Measurements from ENCODE around the gene LMBRD1.
"Not testable (repeated sequence)": the region's sequence is repeated elsewhere in the genome, so short reads cannot be mapped to it uniquely, and the experiment has no call there.

LMBRD1 gene

GRCh38 chr6:69796642-69797390 lies at the start of gene LMBRD1:
TSS of gene LMBRD1 (minus strand) at chr6:69797010. CDS start at chr6:69796881, 129 bp downstream.
- Histone ChIP-seq H3K27ac (ENCODE audit: low read length) (no peak within 1 kb of the TSS), H3K4me3 (ENCODE audit: low read length) (peak within 1 kb of the TSS; percentile 96; the same call in 1 of the 2 replicates), H3K4me1 (ENCODE audit: control insufficient read depth, insufficient read depth, low read length) (peaks cover under 1% of the 10 kb centered on the region; the same call in 1 of the 2 replicates), H3K36me3 (ENCODE audit: control insufficient read depth, insufficient read depth, low read length) (no peaks in the 10 kb centered on the region), H3K9me3 (ENCODE audit: control insufficient read depth, insufficient read depth, low read length) (no peaks in the 10 kb centered on the region), H3K27me3 (ENCODE audit: control insufficient read depth, insufficient read depth, low read length) (no peaks in the 10 kb centered on the region)
- WGBS (ENCODE audit: insufficient coverage, insufficient read length) = no CpG with 5 or more reads among the region's 39 CpGs
- DNase-seq (ENCODE audit: low read depth, low spot score) = peak; percentile 74

GRCh38 chr6:69846312-69846711 lies 49.5 kb upstream of the LMBRD1 start:
- no CpG with 5 or more reads among the region's 2 CpGs for WGBS (ENCODE audit: insufficient coverage, insufficient read length)
- no peak overlapping the region for H3K4me3 ChIP-seq (ENCODE audit: low read length)
- no peaks in the 10 kb centered on the region for H3K9me3 ChIP-seq (ENCODE audit: control insufficient read depth, insufficient read depth, low read length)
- no peak for DNase-seq (ENCODE audit: low read depth, low spot score)
- no peaks in the 10 kb centered on the region for H3K4me1 ChIP-seq (ENCODE audit: control insufficient read depth, insufficient read depth, low read length)
- no peak overlapping the region for H3K27ac ChIP-seq (ENCODE audit: low read length)
- no peaks in the 10 kb centered on the region for H3K27me3 ChIP-seq (ENCODE audit: control insufficient read depth, insufficient read depth, low read length)
- H3K36me3 ChIP-seq (ENCODE audit: control insufficient read depth, insufficient read depth, low read length) = no peaks in the 10 kb centered on the region

- Histone ChIP-seq H3K27me3 (ENCODE audit: control insufficient read depth, insufficient read depth, low read length) (no peaks in the 10 kb centered on the region), H3K27ac (ENCODE audit: low read length) (no peak overlapping the region), H3K9me3 (ENCODE audit: control insufficient read depth, insufficient read depth, low read length) (no peaks in the 10 kb centered on the region), H3K4me3 (ENCODE audit: low read length) (no peak overlapping the region), H3K36me3 (ENCODE audit: control insufficient read depth, insufficient read depth, low read length) (no peaks in the 10 kb centered on the region), H3K4me1 (ENCODE audit: control insufficient read depth, insufficient read depth, low read length) (no peaks in the 10 kb centered on the region)
- DNase-seq (ENCODE audit: low read depth, low spot score) = no peak
- WGBS (ENCODE audit: insufficient coverage, insufficient read length) = no CpG with 5 or more reads among the region's 1 CpG
Measured at GRCh38 chr6:69843189-69843588, 46.4 kb upstream of the LMBRD1 start.

GRCh38 chr6:69841862-69842261 lies 45.1 kb upstream of the LMBRD1 start:
- WGBS (ENCODE audit: insufficient coverage, insufficient read length) = no CpG with 5 or more reads among the region's 1 CpG
- Histone ChIP-seq H3K4me3 (ENCODE audit: low read length) (no peak overlapping the region), H3K4me1 (ENCODE audit: control insufficient read depth, insufficient read depth, low read length) (no peaks in the 10 kb centered on the region), H3K27me3 (ENCODE audit: control insufficient read depth, insufficient read depth, low read length) (no peaks in the 10 kb centered on the region), H3K9me3 (ENCODE audit: control insufficient read depth, insufficient read depth, low read length) (no peaks in the 10 kb centered on the region), H3K36me3 (ENCODE audit: control insufficient read depth, insufficient read depth, low read length) (no peaks in the 10 kb centered on the region), H3K27ac (ENCODE audit: low read length) (no peak overlapping the region)
- no peak for DNase-seq (ENCODE audit: low read depth, low spot score)

GRCh38 chr6:69835414-69836179 lies 38.8 kb upstream of the LMBRD1 start:
- DNase-seq (ENCODE audit: low read depth, low spot score) = peak; percentile 31

GRCh38 chr6:69832558-69832957 lies 35.7 kb upstream of the LMBRD1 start:
- no peaks in the 10 kb centered on the region for H3K36me3 ChIP-seq (ENCODE audit: control insufficient read depth, insufficient read depth, low read length)
- DNase-seq (ENCODE audit: low read depth, low spot score) = no peak
- no peaks in the 10 kb centered on the region for H3K27me3 ChIP-seq (ENCODE audit: control insufficient read depth, insufficient read depth, low read length)
- H3K4me3 ChIP-seq (ENCODE audit: low read length) = no peak overlapping the region
- no peaks in the 10 kb centered on the region for H3K4me1 ChIP-seq (ENCODE audit: control insufficient read depth, insufficient read depth, low read length)
- H3K9me3 ChIP-seq (ENCODE audit: control insufficient read depth, insufficient read depth, low read length) = no peaks in the 10 kb centered on the region
- no peak overlapping the region for H3K27ac ChIP-seq (ENCODE audit: low read length)

More at GRCh38 chr6:69835414-69836179, 38.8 kb upstream of the LMBRD1 start:
- no peaks in the 10 kb centered on the region for H3K4me1 ChIP-seq (ENCODE audit: control insufficient read depth, insufficient read depth, low read length)
- H3K4me3 ChIP-seq (ENCODE audit: low read length) = no peak overlapping the region
- no peaks in the 10 kb centered on the region for H3K9me3 ChIP-seq (ENCODE audit: control insufficient read depth, insufficient read depth, low read length)
- H3K27me3 ChIP-seq (ENCODE audit: control insufficient read depth, insufficient read depth, low read length) = no peaks in the 10 kb centered on the region
- no CpG with 5 or more reads among the region's 5 CpGs for WGBS (ENCODE audit: insufficient coverage, insufficient read length)
- no peak overlapping the region for H3K27ac ChIP-seq (ENCODE audit: low read length)
- H3K36me3 ChIP-seq (ENCODE audit: control insufficient read depth, insufficient read depth, low read length) = no peaks in the 10 kb centered on the region

GRCh38 chr6:69827276-69827893 lies 30.6 kb upstream of the LMBRD1 start:
- Histone ChIP-seq H3K4me1 (ENCODE audit: control insufficient read depth, insufficient read depth, low read length) (no peaks in the 10 kb centered on the region), H3K4me3 (ENCODE audit: low read length) (no peak overlapping the region), H3K36me3 (ENCODE audit: control insufficient read depth, insufficient read depth, low read length) (no peaks in the 10 kb centered on the region), H3K9me3 (ENCODE audit: control insufficient read depth, insufficient read depth, low read length) (no peaks in the 10 kb centered on the region), H3K27ac (ENCODE audit: low read length) (no peak overlapping the region), H3K27me3 (ENCODE audit: control insufficient read depth, insufficient read depth, low read length) (no peaks in the 10 kb centered on the region)
- no CpG with 5 or more reads among the region's 2 CpGs for WGBS (ENCODE audit: insufficient coverage, insufficient read length)
- no peak for DNase-seq (ENCODE audit: low read depth, low spot score)

GRCh38 chr6:69825904-69826303 lies 29.1 kb upstream of the LMBRD1 start:
- no peaks in the 10 kb centered on the region for H3K9me3 ChIP-seq (ENCODE audit: control insufficient read depth, insufficient read depth, low read length)
- WGBS (ENCODE audit: insufficient coverage, insufficient read length) = no CpG with 5 or more reads among the region's 1 CpG
- DNase-seq (ENCODE audit: low read depth, low spot score) = no peak
- no peaks in the 10 kb centered on the region for H3K27me3 ChIP-seq (ENCODE audit: control insufficient read depth, insufficient read depth, low read length)
- no peak overlapping the region for H3K4me3 ChIP-seq (ENCODE audit: low read length)
- H3K4me1 ChIP-seq (ENCODE audit: control insufficient read depth, insufficient read depth, low read length) = no peaks in the 10 kb centered on the region
- H3K36me3 ChIP-seq (ENCODE audit: control insufficient read depth, insufficient read depth, low read length) = no peaks in the 10 kb centered on the region
- H3K27ac ChIP-seq (ENCODE audit: low read length) = no peak overlapping the region

- not testable (repeated sequence) for H3K27me3 ChIP-seq (ENCODE audit: control insufficient read depth, insufficient read depth, low read length); H3K27ac ChIP-seq (ENCODE audit: low read length); H3K36me3 ChIP-seq (ENCODE audit: control insufficient read depth, insufficient read depth, low read length); H3K4me3 ChIP-seq (ENCODE audit: low read length); H3K4me1 ChIP-seq (ENCODE audit: control insufficient read depth, insufficient read depth, low read length); H3K9me3 ChIP-seq (ENCODE audit: control insufficient read depth, insufficient read depth, low read length); DNase-seq (ENCODE audit: low read depth, low spot score)
- WGBS (ENCODE audit: insufficient coverage, insufficient read length) = no CpG with 5 or more reads among the region's 5 CpGs
Measured at GRCh38 chr6:69824355-69824754, 27.5 kb upstream of the LMBRD1 start.

- Histone ChIP-seq H3K27ac (ENCODE audit: low read length) (no peak overlapping the region), H3K4me1 (ENCODE audit: control insufficient read depth, insufficient read depth, low read length) (no peaks in the 10 kb centered on the region; the same call in 1 of the 2 replicates), H3K9me3 (ENCODE audit: control insufficient read depth, insufficient read depth, low read length) (no peaks in the 10 kb centered on the region), H3K4me3 (ENCODE audit: low read length) (no peak overlapping the region), H3K27me3 (ENCODE audit: control insufficient read depth, insufficient read depth, low read length) (no peaks in the 10 kb centered on the region), H3K36me3 (ENCODE audit: control insufficient read depth, insufficient read depth, low read length) (no peaks in the 10 kb centered on the region)
- no peak for DNase-seq (ENCODE audit: low read depth, low spot score)
- no CpG with 5 or more reads among the region's 1 CpG for WGBS (ENCODE audit: insufficient coverage, insufficient read length)
Measured at GRCh38 chr6:69820438-69820837, 23.6 kb upstream of the LMBRD1 start.

All from iPS DF 6.9 (cell line).